HG02571 (cell line): Measurements from ENCODE around the gene GPR157.
"Not testable (repeated sequence)": the region's sequence is repeated elsewhere in the genome, so short reads cannot be mapped to it uniquely, and the experiment has no call there.

ENCODE experiments used
- ATAC-seq: cut with Tn5 transposase; IDR thresholded peaks from one replicate; pipeline ENCODE4 v1.9.1; 2021; ENCODE audit warnings: mild to moderate bottlenecking, moderate library complexity; ENCODE audit not compliant: unreplicated experiment

The GPR157 gene

DNA sequence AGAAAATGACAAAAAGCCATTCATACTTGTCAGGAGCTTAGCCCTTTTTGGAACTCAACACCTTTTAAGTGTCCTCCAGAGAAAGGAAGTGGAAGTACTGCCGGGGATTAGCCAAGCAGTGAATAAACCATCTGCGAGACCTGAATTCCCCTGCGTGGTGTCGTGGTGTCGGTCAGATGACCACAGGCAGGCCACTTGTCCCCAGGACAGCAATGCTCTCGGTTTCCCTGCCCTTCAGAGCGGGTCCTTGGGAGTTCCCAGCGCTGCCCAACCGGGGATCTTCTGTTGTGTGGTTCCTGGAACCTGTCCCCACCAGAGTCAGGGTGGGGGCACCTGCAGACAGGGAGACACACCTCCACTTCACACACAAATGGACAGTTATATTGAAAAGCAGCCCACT is 9.2 kb downstream of the GPR157 start:
- no peak for ATAC-seq

DNA sequence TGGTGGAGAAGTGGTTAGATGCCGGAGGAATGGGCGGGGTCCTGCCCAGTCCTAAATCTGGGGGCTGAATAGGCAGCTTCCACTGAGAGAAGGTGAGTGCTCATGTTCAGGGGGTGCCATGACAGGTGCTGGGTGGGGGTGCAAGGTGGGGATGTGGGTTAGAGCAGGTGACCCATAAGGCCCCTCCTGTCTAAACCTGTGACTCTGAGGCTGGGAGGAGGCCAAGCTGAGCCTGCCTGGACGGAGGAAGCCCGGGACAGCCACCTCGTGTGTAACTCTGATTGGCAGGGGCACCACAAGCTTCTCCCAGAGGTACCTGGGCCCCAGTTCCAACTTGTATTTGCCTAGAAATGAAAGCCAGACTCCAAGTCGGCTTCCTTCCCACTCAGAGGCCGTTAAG is 10.7 kb downstream of the GPR157 start:
- no peak for ATAC-seq

DNA sequence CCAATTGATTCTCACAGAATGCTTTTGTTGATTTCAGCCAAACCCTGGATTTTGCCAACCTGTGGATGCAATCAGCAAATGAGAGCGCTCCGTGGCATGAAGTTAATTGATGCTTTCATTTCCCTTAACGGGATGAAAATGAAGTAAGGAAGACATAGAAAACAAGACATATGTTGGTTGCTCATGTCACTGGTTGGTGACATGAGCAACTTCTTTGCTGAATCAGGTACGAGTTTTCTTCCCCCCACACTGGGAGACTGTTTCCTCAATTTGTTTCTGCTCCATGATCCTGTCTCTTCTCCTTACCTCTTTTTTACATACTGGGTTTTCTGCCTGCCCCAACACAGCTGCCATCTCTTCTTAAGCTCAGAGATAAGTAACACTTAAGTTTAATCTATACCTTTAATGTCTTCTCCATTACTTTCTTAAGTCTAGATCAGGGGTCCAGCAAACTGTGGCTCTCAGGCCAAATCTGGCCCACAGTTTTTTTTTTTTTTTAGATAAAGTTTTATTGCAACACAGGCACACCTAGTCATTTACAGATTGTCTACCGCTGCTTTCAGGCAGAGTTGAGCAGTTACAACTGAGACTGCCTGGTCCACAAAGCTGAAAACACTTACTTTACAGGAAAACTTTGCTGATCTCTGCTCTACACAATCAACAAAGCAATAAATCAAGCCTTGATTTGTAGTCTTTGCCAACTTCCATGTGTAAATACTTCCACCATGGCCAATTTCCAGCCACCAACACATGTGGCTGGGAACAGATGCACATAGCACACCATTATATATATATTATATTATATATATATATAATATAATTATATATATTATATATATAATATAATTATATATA is 13.3 kb downstream of the GPR157 start:
- no peak for ATAC-seq

DNA sequence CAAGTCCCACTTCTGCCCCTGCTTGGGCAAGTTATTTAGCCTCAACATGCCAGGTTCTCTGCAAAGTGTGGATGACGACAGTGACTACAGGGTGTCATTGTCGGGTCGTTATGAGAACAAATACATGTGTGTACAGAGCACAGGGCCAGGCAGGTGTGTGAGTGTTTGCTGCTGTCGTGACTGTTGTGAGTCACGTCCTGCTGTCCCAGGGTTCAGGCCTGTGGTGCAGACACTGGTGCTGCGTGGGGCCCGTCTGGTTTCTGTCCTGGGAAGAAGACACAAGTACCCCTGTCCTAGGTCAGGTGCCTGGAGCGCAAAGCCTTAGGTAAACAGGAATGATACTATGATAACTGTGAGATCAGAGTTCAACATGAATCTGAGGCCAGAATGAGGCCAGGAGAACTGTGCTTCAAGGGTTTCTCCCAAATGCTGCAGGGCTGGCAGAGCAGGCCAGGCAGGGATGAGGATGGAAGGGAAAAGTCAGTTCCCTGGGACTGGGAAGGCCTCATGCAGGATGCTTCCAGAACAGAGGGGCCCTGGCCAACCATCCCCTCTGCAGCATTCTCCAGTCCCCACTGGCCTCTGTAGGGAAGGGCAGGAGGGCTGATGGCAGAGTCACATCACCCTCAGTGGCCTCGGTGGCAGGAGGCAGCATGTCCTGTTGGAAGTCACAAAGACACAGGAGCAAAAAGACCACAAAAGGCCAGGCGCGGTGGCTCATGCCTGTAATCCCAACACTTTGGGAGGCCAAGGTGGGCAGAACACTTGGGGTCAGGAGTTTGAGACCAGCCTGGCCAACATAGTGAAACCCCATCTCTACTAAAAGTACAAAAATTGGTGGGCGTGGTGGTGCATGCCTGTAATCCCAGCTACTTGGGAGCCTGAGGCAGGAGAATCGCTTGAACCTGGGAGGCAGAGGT is 15.7 kb downstream of the GPR157 start:
- ATAC-seq: no peak

DNA sequence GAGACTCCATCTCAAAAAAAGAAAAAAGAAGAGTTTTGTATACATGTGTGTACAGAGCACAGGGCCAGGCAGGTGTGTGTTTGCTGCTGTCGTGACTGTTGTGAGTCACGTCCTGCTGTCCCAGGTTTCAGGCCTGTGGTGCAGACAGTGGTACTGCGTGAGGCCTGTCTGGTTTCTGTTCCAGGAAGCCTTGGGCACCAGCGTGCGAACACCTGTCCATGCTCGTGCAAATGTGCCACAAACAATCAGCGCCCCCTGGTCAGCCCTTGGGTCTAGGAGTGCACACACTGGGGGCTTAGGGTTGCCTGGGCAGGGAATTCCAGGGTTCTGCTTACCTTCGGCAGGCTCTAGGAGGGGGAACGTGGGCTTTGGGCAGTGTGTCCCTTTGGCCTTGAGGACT is 16.9 kb downstream of the GPR157 start:
- ATAC-seq: no peak

DNA sequence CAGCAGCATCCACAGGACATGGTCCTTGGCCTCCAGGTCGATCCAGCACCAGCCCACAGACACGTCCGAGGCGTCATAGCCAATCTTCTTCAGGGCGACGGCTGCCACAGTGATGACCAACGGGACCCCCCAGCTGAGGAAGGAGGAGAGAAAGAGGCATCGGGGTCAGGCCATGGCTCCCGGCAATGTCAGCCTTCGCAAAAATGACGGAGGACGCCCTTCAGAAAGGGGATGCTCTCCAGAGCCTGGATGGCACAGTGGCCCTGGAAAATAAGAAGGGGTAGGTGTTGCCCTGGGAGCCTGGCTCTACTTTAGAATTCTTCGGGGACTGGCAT is 17.6 kb downstream of the GPR157 start:
- no peak for ATAC-seq

DNA sequence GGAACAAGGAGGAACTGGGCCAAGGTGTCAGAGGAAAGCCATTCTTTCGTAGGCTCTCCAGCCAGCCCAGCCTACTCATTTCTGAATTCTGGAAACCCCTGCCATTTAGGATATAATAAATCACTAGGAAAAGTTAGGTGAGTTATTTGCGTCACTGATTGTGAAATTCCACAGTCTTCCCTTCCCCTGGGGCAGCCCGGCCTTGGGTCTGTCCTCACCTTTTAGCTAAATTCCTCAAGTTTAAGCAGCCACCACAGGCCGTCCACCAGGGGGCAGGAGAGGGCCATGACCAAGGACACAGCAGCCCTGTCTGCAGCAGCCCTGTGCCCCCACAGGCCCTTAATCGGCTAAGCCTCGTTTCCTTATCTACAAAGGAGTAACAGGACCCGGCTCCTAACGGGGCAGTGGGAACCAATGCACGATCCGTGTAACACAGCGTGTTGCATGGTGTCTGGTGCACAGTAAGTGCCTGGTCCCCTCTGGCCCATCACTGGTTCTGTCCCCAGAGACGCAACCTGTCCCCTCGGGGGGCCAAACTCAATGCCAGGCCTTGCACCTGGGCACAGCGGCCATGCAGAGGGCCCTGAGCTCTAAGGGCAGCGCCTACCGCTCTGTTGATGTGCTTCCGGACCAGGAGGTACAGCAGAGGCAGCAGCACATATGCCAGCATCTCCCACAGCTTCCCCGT is 18.1 kb downstream of the GPR157 start:
- no peak for ATAC-seq

DNA sequence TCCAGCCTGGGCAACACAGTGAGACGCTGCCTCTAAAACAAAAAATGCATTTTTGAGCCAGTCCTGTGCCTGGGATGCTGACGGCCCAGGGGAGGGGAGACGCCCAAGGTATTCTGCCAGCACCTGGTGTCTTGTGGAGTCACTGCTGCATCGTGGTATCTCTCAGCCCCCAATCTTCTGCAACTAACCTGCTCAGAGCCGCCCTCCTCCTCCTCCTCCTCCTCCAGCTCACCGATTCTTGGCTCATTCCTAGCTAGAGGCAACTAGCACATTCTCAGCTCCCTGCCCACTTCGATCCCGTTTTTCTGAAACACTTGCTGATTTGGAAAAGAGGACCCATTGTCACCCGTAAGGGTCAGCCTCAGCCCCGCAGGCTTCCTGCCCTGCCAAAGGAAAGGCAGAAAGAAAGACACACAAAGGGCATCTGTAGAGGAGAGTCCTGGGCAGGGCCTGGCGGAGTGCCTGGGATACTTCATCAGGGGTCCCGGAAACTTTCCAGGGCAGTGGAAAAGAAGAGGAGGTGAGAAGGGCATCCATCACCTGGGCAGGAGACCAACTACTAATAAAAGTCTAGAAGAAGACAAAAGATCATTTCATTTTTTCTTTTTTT is 20.7 kb downstream of the GPR157 start:
- no peak for ATAC-seq

DNA sequence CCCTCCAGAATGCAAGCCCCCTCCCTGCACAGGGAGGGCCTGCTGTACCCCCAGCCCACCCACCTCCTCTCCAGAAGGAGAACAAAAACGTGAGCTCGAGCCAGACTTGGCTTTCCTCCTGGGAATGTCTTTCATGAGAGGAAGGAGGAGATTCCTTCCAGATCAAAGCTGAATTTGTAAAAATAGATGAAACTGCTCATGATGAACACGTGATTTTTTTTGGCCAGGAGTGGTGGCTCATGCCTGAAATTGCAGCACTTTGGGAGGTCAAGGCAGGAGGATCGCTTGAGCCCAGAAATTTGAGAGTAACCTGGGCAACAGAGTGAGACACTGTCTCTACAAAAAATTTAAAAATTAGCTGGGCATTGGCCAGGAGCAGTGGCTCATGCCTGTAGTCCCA is 21.8 kb downstream of the GPR157 start:
- ATAC-seq: no peak

DNA sequence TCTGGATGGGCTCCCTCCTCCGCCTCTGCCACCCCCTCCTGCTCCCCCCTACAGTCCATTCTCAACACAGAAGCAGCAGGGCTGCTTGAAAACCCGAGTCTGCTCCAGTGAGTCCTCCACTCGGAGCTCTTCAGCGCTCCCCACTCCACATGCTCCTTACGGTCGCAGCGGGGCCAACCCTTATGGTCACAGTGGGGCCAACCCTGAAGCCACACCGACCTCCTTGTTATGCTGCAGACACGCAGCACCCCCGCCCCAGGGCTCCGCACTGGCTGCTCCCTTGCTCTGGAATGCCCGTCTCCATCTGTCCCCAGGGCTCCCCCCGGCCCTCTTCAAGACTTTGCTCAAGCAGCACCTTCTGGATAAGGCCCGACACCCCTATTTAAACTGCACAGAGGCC is 22.6 kb downstream of the GPR157 start:
- ATAC-seq: no peak

DNA sequence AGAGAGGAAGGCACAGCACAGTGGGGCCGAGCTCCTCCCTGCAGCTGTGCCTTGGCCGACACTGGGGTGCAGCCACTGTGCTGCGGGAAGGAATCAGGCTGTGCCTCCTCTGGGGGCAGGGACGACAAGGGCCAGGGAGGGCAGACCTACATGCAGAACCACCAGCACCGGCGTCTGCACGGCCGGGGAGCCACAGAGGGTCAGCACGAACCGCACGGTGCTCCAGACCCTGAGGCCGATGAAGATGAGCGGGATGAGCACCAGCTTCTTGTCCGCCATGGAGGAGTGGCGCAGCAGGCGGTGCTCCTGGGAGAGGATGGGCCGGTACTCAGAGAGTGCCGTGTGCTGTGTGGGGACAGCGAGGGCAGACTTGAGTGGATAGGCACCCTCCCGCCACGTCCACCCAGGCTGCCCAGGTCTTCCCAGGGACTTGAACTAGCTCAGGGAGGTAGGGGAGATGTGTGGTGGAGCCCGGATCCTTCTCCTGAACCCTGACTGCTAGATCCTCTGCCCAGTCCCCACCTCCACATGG is 23.5 kb downstream of the GPR157 start:
- no peak for ATAC-seq

DNA sequence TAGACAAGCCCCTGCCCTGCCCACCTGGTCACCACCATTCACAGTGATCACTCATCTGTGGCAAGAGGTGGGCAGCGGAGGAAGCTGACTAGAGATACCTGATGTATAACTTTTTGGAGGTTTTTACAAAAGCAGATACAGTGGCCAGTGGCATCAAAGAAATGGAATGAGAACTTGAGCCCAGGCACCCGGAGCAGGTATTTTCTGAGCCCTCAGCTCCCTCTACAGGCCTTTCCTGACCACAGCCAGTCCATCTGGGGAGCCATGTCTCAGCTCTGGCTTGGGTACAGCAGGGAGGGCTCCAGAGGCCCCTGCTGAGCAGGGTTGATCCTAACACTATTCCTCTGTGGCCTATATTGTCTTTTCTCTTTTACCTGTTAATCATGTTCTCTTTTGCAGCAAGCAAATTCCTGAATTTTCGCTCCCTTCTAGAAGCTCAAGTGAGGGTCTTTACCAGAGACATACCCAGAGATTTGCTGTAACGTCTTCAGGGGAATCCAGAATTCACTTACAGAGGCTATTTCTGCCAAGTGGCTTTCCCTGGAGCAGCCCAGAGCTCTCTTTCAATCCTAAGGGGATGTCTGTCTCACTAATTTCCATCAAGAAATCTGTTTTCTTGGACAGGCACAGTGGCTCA is 27.3 kb downstream of the GPR157 start:
- ATAC-seq: no peak

DNA sequence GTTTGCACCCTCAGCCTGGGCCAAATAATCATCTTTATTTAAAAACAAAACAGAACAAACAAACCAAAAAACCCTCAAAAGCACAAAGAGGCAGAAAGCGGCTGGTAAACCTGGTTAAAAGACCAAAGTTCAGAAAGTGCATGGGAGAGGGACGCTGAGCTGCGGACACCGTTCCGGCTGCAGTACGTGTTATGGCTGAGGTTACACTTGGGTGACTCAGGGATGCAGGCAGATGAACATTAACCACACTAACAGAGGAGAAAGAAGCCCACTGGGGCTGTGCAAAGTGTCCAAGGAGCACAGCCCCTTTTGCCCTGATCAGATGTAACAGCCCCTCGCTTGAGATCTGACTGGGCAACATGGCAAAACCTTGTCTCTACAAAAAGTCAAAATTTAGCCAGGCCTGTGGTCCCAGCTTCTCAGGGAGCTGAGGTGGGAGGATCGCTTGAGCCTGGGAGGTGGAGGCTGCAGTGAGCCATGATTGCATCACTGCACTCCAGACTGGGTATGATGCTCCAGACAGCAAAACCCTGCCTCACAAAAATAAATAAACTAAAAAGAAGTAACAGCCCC is 28.3 kb downstream of the GPR157 start:
- ATAC-seq: no peak

DNA sequence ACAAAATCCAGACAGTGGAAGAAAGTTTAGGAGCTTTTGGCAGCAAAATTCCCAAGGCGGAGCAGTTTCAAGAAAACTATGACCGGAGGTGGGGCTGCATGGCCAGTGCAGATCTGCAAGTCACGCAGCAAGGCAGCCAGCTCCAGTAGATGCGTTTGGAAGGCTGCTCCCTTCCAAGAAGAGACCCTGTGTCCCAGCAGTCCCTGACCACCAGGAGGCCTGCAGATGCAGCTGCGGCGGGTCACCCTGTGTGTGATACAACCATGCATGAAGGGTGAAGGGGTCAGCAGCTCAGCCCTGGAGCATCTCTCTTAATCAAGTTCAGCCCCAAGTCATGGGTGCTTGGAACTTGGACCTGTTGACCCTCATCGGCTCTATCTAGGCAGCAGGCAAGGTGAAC is 29.3 kb downstream of the GPR157 start:
- ATAC-seq: no peak

DNA sequence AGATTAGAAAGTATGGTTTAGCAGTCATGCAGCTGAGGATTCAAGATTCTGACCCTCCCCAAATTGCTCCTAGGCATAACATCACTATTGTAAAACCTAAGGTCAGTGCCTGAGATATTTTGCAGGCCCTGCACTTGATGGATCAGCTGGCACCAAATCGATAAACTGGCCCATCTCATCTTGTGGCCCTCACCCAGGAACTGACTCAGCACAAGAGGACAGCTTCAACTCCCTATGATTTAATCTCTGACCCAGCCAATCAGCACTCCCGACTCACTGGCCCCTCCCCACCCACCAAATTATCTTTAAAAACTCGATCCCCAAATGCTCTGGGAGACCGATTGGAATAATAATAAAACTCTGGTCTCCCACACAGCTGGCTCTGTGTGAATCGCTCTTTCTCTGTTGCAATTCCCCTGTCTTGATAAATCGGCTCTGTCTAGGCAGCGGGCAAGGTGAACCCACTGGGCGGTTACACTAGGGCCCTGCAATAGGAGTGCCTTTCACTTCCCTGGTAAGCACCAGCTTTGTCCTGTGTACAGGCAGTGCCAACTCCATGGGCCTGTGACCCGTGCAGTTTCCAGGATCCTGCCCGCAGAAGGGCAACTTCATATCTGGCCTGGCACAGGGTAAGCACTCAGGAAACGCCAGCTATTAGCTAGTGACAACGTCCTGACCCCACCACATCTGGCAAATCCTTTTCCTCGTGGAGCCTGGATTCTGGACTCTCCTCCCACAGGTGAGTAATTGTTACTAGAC is 30.8 kb downstream of the GPR157 start:
- no peak for ATAC-seq

DNA sequence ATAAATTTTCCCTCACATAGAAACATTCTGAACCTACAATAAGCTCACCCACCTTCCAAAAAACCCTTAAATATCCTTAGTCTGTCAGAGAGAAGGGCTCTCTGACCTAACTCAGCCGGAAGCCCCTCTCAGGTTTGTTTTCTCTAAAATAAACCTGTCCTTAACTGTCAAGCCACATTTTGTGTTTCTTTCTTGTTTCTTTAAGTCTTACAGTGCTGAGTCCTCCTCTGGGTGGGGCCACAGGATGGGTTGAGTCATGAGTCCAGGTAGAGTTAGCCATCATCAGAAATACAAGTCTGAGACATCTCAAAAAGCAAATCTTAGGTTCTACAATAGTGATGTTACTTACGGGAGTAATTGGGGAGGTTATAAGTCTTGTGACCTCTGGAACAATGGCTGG is 33.1 kb downstream of the GPR157 start:
- ATAC-seq: no peak

DNA sequence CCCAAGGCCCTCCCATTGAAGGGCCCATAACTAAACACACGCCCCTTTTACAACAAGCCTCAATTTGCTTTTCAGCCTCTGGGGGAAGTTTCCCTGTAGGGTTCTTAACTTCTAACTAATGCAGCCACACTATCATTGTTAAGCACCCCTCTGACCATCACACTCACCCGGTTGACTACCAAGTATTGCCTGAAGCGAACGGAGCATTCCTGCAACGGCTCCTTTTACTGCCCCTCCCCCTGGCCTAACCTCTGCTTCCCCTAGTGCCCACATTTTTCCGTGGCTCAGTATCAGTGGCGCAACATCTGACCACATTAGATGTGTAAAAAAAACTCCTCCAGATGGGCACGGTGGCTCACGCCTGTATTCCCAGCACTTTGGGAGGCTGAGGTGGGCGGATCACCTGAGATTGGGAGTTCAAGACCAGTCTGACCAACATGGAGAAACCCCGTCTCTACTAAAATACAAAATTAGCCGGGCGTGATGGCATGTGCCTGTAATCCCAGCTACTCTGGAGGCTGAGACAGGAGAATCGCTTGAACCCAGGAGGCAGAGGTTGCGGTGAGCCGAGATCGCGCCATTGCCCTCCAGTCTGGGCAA is 34.8 kb downstream of the GPR157 start:
- not testable (repeated sequence) for ATAC-seq

DNA sequence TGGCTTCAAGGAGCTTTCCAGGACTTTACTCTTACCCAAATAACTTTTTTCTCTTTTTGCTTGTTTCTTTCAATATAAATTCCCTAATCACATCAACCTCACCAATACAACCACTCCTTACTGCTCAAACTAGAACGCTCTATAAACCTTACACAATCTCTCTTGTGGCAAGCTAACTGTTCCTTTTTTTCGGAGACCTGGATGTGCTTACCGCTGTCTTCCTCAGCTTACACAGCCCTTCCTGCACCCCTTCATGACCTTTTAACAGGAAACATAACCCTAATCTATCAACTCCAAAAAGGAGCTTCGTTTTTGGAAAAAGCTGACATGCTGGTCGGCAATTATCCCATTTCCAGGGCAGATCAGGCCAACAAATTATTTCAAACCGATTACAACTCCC is 35.3 kb downstream of the GPR157 start:
- no peak for ATAC-seq

DNA sequence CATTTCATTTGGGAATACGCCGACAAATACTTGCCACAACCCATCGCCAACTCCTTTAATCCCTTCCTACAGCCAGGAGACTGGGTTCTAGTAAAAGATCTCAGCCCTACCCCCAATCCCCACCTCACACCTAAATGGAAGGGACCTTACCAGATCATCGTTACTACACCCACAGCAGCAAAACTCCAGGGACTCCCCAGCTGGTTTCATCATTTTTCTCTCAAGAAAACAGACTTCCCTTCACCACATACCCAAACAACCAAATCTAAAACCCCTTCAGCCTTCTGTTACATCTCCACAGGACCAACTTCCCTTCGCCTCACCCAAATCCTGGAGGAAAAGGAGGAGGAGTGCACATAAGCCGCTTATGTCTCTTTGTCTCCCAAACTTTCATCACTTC is 35.8 kb downstream of the GPR157 start:
- no peak for ATAC-seq
